Measurements from ENCODE around the gene HPCAL1. TPM values are rescaled to one million over a fixed set of nuclear protein-coding genes. Genes with fewer than 3 reads are reported as not detected.

Gene HPCAL1
- total and polyA plus RNA-seq, 3 donors from 2014 or later, result 99.5 to 263 (median 215) TPM

DNA sequence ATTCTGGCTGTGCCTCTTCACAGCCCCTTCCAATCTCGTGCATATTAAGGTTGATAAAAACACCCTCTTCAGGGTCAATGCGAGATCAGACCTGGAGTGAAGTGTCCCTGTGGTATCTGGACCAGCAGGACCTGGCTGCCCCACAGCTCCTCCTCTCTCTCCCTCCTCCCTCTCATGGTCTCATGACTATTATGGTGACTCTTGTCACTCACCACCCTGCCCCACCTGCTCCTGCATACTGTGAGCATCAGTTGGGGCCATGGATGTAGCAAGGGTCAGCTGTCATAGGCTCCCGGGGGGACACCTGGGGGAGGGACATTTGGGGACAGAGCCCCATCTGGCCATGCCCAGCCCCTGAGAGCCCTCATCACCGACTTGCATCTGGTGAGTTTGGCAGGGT, 95.2 kb downstream of the HPCAL1 start:
- intact Hi-C loops (cut with DNase I; ENCODE audit: low total_unique reads), result no loop called here
- DNase-seq, result no peak
- no peaks in the 10 kb centered on the region for H3K27me3 ChIP-seq
- no peaks in the 10 kb centered on the region for H3K9me3 ChIP-seq
- H3K4me3 ChIP-seq, result no peak overlapping the region
- no peaks in the 10 kb centered on the region for H3K36me3 ChIP-seq (ENCODE audit: low read depth, missing control alignments)
- H3K27ac ChIP-seq, result no peak overlapping the region
- 61 to 81% methylated on average over 4 of the region's 4 CpGs for WGBS, 2 donors
- no peak for TF ChIP-seq POLR2A (IDR thresholded peaks at IDR 0.05)
- TF ChIP-seq, protein P1, sequence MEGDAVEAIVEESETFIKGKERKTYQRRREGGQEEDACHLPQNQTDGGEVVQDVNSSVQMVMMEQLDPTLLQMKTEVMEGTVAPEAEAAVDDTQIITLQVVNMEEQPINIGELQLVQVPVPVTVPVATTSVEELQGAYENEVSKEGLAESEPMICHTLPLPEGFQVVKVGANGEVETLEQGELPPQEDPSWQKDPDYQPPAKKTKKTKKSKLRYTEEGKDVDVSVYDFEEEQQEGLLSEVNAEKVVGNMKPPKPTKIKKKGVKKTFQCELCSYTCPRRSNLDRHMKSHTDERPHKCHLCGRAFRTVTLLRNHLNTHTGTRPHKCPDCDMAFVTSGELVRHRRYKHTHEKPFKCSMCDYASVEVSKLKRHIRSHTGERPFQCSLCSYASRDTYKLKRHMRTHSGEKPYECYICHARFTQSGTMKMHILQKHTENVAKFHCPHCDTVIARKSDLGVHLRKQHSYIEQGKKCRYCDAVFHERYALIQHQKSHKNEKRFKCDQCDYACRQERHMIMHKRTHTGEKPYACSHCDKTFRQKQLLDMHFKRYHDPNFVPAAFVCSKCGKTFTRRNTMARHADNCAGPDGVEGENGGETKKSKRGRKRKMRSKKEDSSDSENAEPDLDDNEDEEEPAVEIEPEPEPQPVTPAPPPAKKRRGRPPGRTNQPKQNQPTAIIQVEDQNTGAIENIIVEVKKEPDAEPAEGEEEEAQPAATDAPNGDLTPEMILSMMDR (IDR thresholded peaks at IDR 0.05), result no peak
- H3K4me1 ChIP-seq, result peaks cover 2% of the 10 kb centered on the region

DNA sequence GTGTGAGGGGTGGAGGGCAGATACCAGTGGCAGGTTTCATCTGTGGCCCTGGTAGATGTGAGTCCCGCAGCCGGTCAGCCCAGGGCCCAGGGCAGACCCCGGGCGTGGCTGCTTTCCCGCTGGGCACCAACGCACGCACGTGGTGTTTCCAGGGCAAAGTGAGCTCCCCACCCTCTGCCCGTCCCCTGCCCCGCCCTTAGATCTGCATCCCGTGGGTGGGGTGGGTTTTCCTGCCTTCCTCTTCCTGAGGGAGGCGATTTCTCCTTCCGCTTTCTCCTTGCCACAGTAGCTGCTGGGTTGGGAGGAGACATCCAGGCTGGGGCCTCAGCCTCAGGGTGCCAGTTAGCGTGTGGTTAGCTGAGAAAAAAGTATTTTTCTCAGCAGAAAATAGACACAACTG, 95.8 kb downstream of the HPCAL1 start:
- intact Hi-C loops (cut with DNase I; ENCODE audit: low total_unique reads), result no loop called here
- no peaks in the 10 kb centered on the region for H3K36me3 ChIP-seq (ENCODE audit: low read depth, missing control alignments)
- H3K4me3 ChIP-seq, result no peak overlapping the region
- H3K9me3 ChIP-seq, result no peaks in the 10 kb centered on the region
- WGBS, 2 donors, result 65 to 87% methylated on average over 14 of the region's 14 CpGs
- DNase-seq, result no peak
- no peak for TF ChIP-seq POLR2A (IDR thresholded peaks at IDR 0.05)
- TF ChIP-seq, protein P1 (IDR thresholded peaks at IDR 0.05), result no peak
- no peaks in the 10 kb centered on the region for H3K27me3 ChIP-seq
- no peaks in the 10 kb centered on the region for H3K4me1 ChIP-seq
- no peak overlapping the region for H3K27ac ChIP-seq

DNA sequence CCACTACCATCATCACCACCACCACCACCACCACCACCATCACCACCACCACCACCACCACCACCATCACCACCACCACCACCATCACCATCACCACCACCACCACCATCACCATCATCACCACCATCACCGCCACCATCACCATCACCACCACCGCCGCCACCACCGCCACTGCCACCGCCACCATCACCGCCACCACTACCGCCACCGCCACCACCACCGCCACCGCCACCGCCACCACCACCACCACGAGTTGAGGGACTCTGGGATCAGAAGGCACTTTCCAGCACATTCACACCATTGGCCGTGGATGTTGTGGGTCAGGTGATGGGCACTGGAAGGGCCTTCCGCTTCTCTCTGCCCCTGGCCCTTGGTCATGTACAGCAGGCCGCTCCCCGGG, 96.7 kb downstream of the HPCAL1 start:
- 81 to 100% methylated on average over 7 to 16 of the region's 16 CpGs for WGBS, 2 donors
- Histone ChIP-seq H3K4me1 (peaks cover under 1% of the 10 kb centered on the region), H3K27me3 (no peaks in the 10 kb centered on the region), H3K9me3 (no peaks in the 10 kb centered on the region), H3K36me3 (ENCODE audit: low read depth, missing control alignments) (no peaks in the 10 kb centered on the region), H3K4me3 (no peak overlapping the region), H3K27ac (no peak overlapping the region)
- no peak for DNase-seq
- TF ChIP-seq, protein P1 (IDR thresholded peaks at IDR 0.05), result no peak
- no peak for TF ChIP-seq POLR2A (IDR thresholded peaks at IDR 0.05)
- intact Hi-C loops (cut with DNase I; ENCODE audit: low total_unique reads), result no loop called here

DNA sequence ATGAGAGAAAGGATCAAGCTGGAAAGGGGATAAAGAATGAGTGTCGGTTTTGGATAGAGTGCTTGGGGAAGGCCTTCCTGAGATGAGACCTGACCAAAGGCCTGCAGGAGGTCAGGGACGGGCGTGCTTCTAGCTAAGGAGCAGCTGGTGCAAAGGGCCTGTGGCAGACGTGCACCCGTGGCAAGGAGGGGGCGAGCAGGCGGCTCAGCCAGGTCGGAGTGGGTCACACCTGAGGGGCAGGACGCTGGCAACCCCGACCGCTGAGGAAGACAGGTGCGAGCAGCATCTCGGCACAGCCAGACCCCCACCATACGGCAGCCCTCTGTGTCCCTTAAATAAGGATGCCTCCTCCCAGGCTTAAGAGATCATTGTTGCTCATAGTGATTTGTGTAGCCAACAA, 97.3 kb downstream of the HPCAL1 start:
- H3K4me1 ChIP-seq, result peaks cover 7% of the 10 kb centered on the region
- WGBS, 2 donors, result 81 to 89% methylated on average over 14 of the region's 14 CpGs
- no peak overlapping the region for H3K27ac ChIP-seq
- H3K9me3 ChIP-seq, result no peaks in the 10 kb centered on the region
- H3K27me3 ChIP-seq, result no peaks in the 10 kb centered on the region
- H3K36me3 ChIP-seq (ENCODE audit: low read depth, missing control alignments), result no peaks in the 10 kb centered on the region
- TF ChIP-seq POLR2A (IDR thresholded peaks at IDR 0.05), result no peak
- TF ChIP-seq, protein P1 (IDR thresholded peaks at IDR 0.05), result no peak
- intact Hi-C loops (cut with DNase I; ENCODE audit: low total_unique reads), result loop anchor here (10.0 kb wide), 1 partner anchor 275 kb away; the partner anchor contains the start of gene RRM2
- no peak overlapping the region for H3K4me3 ChIP-seq
- no peak for DNase-seq

DNA sequence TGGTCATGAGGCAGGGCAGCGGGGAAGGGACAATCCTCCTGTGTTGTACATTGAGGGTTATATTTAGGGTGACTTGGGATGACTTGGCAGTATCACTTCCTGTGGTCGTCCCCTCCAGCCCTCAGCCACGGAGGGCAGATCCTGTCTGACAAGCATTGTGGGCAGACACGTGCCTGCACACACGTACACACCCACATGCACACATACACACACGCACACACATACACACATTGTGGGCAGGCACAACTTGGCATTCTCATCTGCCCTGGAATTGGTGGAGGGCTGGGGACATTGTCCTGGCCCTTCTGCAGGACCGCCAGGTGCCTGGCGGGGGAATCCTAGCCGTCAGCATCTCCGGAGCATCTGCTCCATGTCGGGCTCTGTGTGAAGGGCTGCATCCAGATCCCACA, 97.9 kb downstream of the HPCAL1 start:
- peaks cover 9% of the 10 kb centered on the region for H3K4me1 ChIP-seq
- H3K9me3 ChIP-seq, result no peaks in the 10 kb centered on the region
- no peak for TF ChIP-seq POLR2A (IDR thresholded peaks at IDR 0.05)
- no peak overlapping the region for H3K4me3 ChIP-seq
- 78 to 84% methylated on average over 10 to 11 of the region's 11 CpGs for WGBS, 2 donors
- no peaks in the 10 kb centered on the region for H3K36me3 ChIP-seq (ENCODE audit: low read depth, missing control alignments)
- peak overlapping the region in 1 of 2 donors; percentile 19 for H3K27ac ChIP-seq
- DNase-seq, result no peak
- intact Hi-C loops (cut with DNase I; ENCODE audit: low total_unique reads), result loop anchor here (10.0 kb wide), 1 partner anchor 276 kb away; the partner anchor contains the start of gene RRM2
- no peaks in the 10 kb centered on the region for H3K27me3 ChIP-seq

Data from testis (tissue), 3 donors.